ENCODE results near the gene ITGA1.
"Not testable (repeated sequence)": the region's sequence is repeated elsewhere in the genome, so short reads cannot be mapped to it uniquely, and the experiment has no call there.

Gene ITGA1

GRCh38 chr5:52956915-52957747, 169.4 kb downstream of the ITGA1 start:
- DNase-seq (ENCODE audit: low spot score), result peak; percentile 16

GRCh38 chr5:52961274-52961681, 173.6 kb downstream of the ITGA1 start:
- no peak for DNase-seq (ENCODE audit: low spot score)

GRCh38 chr5:52963636-52964035, 175.9 kb downstream of the ITGA1 start:
- DNase-seq (ENCODE audit: low spot score), result no peak

- DNase-seq (ENCODE audit: low spot score), result no peak
Observed at GRCh38 chr5:52964138-52964537, 176.4 kb downstream of the ITGA1 start.

- DNase-seq (ENCODE audit: low spot score), result not testable (repeated sequence)
Observed at GRCh38 chr5:52976157-52976556, 188.4 kb downstream of the ITGA1 start.

- no peak for DNase-seq (ENCODE audit: low spot score)
Observed at GRCh38 chr5:52977264-52977897, 189.7 kb downstream of the ITGA1 start.

GRCh38 chr5:52981507-52981906, 193.8 kb downstream of the ITGA1 start:
- DNase-seq (ENCODE audit: low spot score), result no peak

- DNase-seq (ENCODE audit: low spot score), result no peak
Observed at GRCh38 chr5:52983731-52984636, 196.3 kb downstream of the ITGA1 start.

- no peak for DNase-seq (ENCODE audit: low spot score)
Observed at GRCh38 chr5:52985306-52985705, 197.6 kb downstream of the ITGA1 start.

- no peak for DNase-seq (ENCODE audit: low spot score)
Observed at GRCh38 chr5:52987711-52988331, 200.1 kb downstream of the ITGA1 start.

- no peak for DNase-seq (ENCODE audit: low spot score)
Observed at GRCh38 chr5:52988335-52989024, 200.8 kb downstream of the ITGA1 start.

GRCh38 chr5:52989025-52989780, 201.5 kb downstream of the ITGA1 start, which contains the start of gene ITGA2:
ITGA2 (plus strand) TSS chr5:52989352; CDS start chr5:52989469, 117 bp downstream.
- peak; percentile 48 for DNase-seq (ENCODE audit: low spot score)

GRCh38 chr5:52989781-52990527, 202.2 kb downstream of the ITGA1 start:
- peak; percentile 45 for DNase-seq (ENCODE audit: low spot score)

- DNase-seq (ENCODE audit: low spot score), result no peak
Observed at GRCh38 chr5:52990528-52990925, 202.8 kb downstream of the ITGA1 start.

GRCh38 chr5:52993367-52993766, 205.7 kb downstream of the ITGA1 start:
- no peak for DNase-seq (ENCODE audit: low spot score)

- DNase-seq (ENCODE audit: low spot score), result no peak
Observed at GRCh38 chr5:52994266-52994665, 206.6 kb downstream of the ITGA1 start.

- DNase-seq (ENCODE audit: low spot score), result no peak
Observed at GRCh38 chr5:52995095-52995494, 207.4 kb downstream of the ITGA1 start.

GRCh38 chr5:52995914-52996313, 208.2 kb downstream of the ITGA1 start:
- DNase-seq (ENCODE audit: low spot score), result no peak

GRCh38 chr5:52996979-52997378, 209.3 kb downstream of the ITGA1 start:
- no peak for DNase-seq (ENCODE audit: low spot score)

GRCh38 chr5:52997424-52997823, 209.7 kb downstream of the ITGA1 start:
- no peak for DNase-seq (ENCODE audit: low spot score)
